NCI-H2029 treated with DMSO at 0.1 percent for 48 hours (cell line): ENCODE measurements around the gene ZMYND8.
"Not testable (repeated sequence)": the region's sequence is repeated elsewhere in the genome, so short reads cannot be mapped to it uniquely, and the experiment has no call there.

Experiments
- DNase-seq: peaks from one replicate; lab custom pipeline; 2025; lab: John Stamatoyannopoulos, UW

The ZMYND8 gene

GRCh38 chr20:47356526-47357295 lies at the start of gene ZMYND8:
ZMYND8 (minus strand) TSS chr20:47356699; CDS start chr20:47356670, 29 bp downstream.
- DNase-seq = peak; percentile 79

GRCh38 chr20:47405775-47406325 lies 49.4 kb upstream of the ZMYND8 start:
- no peak for DNase-seq

- DNase-seq = no peak
These were observed 44.2 kb upstream of the ZMYND8 start for GRCh38 chr20:47400685-47401084.

- DNase-seq = peak; percentile 96
These were observed 41.3 kb upstream of the ZMYND8 start for GRCh38 chr20:47397652-47398301.

GRCh38 chr20:47396762-47397476 lies 40.4 kb upstream of the ZMYND8 start:
- peak; percentile 65 for DNase-seq

GRCh38 chr20:47393796-47394514 lies 37.5 kb upstream of the ZMYND8 start:
- not testable (repeated sequence) for DNase-seq

GRCh38 chr20:47392721-47393073 lies 36.2 kb upstream of the ZMYND8 start:
- no peak for DNase-seq

GRCh38 chr20:47392015-47392720 lies 35.7 kb upstream of the ZMYND8 start:
- DNase-seq = no peak

GRCh38 chr20:47391276-47392010 lies 34.9 kb upstream of the ZMYND8 start:
- DNase-seq = no peak

- no peak for DNase-seq
These were observed 33.4 kb upstream of the ZMYND8 start for GRCh38 chr20:47389867-47390347.

GRCh38 chr20:47385968-47386367 lies 29.5 kb upstream of the ZMYND8 start:
- not testable (repeated sequence) for DNase-seq

- DNase-seq = no peak
These were observed 26.4 kb upstream of the ZMYND8 start for GRCh38 chr20:47382746-47383415.

GRCh38 chr20:47380481-47380880 lies 24.0 kb upstream of the ZMYND8 start:
- peak; percentile 79 for DNase-seq

GRCh38 chr20:47379433-47380150 lies 23.1 kb upstream of the ZMYND8 start:
- DNase-seq = no peak

- no peak for DNase-seq
These were observed 20.7 kb upstream of the ZMYND8 start for GRCh38 chr20:47377122-47377722.

- DNase-seq = not testable (repeated sequence)
These were observed 19.7 kb upstream of the ZMYND8 start for GRCh38 chr20:47376096-47376643.

GRCh38 chr20:47374121-47374520 lies 17.6 kb upstream of the ZMYND8 start:
- not testable (repeated sequence) for DNase-seq

- no peak for DNase-seq
These were observed 16.8 kb upstream of the ZMYND8 start for GRCh38 chr20:47373206-47373733.
